Fibroblast of skin of left biceps (primary cell): ENCODE results near the gene GUCY2C.
"Not testable (repeated sequence)": the region's sequence is repeated elsewhere in the genome, so short reads cannot be mapped to it uniquely, and the experiment has no call there.

Experiments
- DNase-seq, 2 experiments: peaks; one replicate each; pipeline ENCODE4 v3.0.0-alpha.2; 2013; ENCODE audit warnings: low read depth in 2 of 2

The GUCY2C gene

DNA sequence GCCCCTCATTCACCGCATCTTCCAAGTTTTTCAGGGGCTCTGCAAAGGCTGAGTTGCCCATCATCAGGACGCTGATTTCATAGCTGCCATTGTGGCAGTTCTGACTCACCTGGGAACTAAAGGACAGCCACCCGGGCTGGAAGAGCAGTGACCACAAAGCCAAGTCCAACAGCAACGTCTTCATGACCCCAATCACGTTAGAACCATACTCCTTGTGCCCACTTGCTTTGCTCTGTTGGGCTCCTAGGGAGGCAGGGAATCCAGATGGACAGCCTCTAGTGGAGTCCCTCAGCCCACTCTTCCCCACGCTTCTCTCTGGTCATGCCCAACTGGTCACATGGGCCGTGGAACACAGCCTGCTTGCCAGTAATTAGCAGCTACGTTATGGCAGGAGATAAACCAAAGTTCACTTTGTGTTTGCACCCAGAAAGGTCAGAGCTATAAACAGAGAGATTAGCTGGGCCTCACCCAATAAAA, at the start of gene GUCY2C:
GUCY2C (minus strand) TSS at position 335 of the 477 bp plus-strand sequence; CDS start at position 184, 151 bp downstream.
- DNase-seq, result no peak

- no peak for DNase-seq
These were observed 46.7 kb upstream of the GUCY2C start for GRCh38 chr12:14743061-14743460.

DNA sequence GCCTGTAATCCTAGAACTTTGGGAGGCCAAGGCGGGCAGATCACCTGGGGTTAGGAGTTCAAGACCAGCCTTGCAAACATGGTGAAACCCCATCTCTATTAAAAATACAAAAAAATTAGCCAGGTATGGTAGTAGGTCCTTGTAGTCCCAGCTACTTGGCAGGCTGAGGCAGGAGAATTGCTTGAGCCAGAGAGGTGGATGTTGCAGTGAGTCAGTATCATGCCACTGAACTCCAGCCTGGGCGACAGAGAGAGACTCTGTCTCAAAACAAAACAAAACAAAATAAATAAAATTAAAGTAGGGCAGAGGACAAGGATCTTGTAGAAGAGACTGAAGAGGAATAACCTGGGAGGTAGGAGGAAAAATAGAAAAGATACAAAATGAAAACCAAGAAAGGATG, 45.5 kb upstream of the GUCY2C start:
- DNase-seq, result no peak

GRCh38 chr12:14741153-14741552, 44.8 kb upstream of the GUCY2C start:
- no peak for DNase-seq

DNA sequence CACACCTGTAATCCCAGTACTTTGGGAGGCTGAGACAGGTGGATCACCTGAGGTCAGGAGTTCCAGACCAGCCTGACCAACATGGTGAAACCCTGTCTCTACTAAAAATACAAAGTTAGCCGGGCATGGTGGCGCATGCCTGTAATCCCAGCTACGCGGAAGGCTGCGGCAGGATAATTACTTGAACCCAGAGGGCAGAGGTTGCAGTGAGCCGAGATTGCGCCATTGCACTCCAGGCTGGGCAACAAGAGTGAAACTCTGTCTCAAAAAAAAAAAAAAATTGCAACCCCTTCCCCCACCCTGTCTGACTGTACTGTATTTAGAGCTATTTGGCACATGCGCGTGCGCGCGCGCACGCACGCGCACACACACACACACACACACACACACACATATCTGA, 40.0 kb upstream of the GUCY2C start:
- not testable (repeated sequence) for DNase-seq

DNA sequence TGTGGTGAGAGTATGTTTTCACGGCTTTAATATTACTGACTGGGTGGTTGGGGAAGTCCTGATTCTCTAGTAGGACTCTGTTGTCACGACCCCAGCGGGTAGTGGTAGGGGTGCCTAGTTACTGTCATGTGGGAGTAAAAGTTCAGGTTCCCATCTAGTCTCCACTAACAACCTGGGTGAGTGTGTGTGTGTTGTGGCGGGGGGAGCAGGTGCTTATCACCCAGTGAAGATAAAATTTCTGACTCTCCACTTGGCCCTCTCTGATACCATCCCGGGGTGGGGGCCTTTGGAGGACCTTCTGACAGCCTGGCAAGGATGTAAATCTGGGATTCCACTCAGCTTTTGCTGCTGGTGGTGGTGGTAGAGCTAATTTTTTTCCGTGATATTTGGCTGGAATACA, 35.4 kb upstream of the GUCY2C start:
- DNase-seq, result no peak

DNA sequence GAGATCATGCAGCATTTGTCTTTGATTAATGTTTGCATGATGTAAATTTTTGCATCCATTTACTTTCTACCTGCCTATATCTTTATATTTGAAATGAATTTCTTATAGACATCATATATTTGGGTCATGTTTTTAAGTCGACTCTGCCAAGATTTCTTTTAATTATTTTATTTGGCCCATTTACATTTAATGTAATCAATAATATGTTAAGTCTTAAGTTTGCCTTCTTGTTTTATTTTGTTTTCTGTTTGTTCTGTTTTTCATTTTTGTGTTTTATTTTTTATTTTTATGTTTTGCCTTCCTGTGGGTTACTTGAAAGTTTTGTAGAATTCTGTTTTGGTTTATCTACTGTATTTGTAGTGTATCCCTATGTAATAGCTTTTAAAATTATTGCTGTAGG, 33.2 kb upstream of the GUCY2C start:
- no peak for DNase-seq

DNA sequence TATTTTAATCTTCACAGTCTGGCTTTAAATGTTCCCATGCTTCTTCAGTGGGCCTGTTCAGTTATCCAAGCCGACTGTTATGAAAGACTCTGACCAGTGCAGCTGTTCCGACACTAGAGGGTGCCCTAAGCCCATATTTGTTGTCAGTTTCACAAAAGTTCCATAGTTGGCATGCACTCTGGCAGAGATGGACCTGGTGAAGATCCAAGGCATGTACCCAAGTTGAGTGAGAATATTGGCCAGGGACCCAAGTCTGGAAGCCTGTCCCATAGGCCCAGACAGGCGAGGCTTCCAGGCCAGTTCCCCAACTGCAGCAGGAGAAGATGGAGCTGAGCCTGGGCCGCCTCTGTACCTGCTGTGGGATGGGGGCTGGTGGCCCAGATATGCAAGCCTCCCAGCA, 27.4 kb upstream of the GUCY2C start:
- DNase-seq, result no peak

DNA sequence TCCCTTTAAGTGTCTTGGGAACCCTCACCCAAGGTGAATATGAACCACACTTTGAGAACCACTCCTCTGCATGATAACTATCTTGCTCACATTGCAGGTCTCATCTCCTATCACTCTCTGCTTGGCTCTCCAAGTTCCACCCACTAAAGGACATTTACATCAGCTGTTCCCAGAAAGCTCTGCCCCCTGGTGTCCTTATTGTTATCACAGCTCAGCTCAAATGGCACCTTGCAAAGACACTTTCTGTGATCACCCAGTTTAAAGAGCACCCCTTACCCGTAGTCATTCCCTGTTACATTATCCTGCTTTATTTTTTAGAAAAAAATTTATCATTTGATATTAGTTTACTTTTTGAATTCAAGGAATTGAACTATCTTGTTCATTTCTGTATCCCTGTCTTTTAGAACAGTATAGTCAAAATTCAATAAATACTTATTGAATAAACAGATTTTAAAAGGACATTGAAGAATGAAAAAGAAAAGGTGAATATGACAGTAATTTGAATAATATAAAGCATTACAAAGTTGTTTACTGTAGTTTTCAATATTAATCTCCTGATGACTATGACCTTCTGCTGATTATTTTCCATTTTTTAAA, 20.5 kb upstream of the GUCY2C start:
- no peak for DNase-seq

DNA sequence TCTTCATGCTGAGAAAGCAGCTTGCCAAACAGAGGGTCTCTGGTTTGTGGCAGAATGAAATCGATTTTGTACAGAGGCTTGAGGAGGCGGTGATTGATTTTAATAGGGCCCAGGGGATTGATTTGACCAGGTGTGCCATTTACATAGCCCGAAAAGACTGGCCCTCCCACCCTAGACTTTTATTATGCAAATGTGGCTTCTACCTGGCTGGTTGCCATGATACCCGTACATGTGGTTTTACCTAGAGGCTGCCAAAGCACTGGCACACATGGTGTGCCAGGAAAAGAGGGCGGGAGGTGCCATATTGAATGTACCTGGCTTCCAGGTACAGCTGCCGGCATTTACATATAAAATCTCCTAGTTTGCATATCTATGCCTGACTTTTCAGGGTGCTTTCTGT, 18.0 kb upstream of the GUCY2C start:
- no peak for DNase-seq

DNA sequence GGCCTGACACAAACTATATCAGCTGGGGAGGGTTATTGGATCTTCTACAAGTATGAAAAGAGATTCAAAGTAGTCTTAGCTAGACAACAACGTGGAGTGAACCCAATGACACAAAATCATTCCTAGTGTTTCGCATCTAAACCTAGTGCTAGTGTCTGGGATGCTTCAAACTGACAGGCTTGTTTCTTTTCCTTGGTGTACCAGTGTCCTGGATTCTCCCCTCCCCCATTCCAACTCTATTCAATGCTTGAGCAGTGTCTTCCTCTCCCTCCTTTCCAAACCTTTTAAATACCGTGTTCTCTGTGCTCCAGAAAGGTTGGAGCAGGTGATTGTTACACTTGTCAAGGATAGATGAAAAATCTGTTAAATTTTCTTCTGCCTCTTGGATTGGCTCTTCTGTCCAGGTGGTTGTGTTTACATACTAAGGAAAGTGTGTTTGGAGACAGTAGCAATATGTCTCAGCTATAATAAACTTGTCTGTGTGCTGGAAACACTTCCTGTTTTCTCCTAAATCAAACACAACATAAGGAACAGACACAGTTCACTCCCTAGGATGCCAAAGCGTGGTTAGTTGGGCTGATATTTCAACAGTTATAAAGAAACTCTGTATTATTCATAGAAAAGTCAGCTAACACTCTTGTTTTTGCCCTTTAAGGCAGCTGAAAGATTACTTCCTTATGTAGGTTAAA, 14.4 kb upstream of the GUCY2C start:
- DNase-seq, result no peak

DNA sequence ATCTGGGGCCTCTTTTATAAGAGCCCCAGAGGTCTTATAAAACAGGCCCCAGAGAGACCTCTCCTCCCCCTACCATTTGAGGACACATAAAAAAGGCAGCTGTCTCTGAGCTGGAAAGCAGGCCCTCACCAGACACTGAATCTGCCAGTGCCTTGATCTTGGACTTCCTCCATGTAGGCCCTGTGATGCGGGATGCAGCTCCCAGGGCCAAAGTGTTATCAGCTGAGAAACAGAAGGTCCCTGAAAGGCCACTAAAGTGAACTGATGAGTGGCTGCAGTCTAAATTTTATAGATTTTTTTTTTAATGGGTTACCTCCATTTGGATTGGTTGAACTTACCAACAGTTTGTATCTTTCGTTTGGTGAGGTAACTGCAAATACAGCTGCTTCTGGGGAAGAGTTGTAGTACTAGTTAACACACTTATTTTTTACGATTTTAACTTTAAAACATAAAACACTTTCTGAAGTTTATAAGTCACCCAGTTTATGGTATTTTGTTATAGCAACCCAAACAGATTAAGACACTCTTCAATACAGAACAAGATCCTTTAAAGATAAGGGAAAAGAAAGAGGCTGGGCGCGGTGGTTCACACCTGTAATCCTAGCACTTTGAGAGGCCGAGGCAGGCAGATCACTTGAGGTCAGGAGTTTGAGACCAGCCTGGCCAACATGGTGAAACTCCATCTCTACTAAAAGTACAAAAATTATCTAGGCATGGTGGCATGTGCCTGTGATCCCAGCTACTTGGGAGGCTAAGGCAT, 5.6 kb upstream of the GUCY2C start:
- DNase-seq, result no peak

GRCh38 chr12:14700935-14701334, 4.5 kb upstream of the GUCY2C start:
- DNase-seq, result no peak

DNA sequence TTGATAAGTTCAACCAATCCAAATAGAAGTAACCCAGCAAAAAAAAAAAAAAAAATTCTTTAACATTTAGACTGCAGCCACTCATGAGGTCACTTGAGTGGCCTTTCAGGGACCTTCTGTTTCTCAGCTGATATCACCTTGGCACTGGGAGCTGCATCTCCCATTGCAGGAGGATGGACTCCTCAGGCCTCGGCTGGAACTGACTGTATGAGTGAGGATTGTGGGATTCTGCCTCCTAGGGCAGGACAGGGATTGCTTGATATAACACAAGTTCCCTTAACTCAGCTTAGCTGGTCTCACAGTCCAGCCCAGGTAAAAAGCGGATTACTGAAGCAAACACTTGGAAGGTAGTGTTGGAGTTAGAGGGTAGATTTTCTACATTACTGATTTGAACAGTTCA, 3.5 kb upstream of the GUCY2C start:
- DNase-seq, result no peak

DNA sequence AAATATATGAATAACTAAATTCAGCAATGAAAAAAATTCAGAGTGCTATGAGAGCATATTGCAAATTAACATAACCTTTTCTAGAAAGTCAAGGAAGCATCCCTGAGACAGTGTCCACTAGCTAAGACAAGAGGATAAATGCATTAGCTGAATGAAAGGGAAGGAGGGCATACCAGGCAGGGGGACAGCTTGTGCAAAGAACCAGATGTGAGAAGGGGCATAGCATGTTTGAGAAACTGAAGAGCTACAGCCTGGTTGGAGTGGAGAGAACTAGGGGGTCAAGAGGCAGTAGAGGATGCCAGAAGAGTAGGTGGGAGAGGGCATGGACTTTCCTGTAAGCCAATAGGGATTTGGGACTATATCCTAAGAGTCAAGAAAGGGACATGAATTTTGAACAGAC, 2.2 kb upstream of the GUCY2C start:
- DNase-seq, result no peak

DNA sequence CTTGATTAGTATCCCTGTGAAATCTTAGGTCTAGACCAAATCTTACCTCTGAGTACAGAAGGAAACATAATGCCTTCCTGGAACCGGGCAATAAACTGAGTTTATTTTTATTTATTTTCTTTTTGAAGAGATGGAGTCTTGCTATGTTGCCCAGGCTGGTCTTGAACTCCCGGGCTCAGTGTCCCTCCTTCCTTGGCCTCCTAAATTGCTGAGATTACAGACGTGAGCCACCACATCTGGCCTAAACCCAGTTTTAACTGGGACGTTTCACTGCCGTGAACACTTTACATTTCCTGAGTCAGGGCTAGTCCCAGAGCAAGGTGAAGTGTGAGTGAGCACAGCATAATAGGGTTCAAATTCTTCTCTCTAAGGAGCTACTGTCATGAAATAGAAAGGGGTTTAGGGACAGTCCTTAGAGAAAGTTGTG, 671 bp downstream of the GUCY2C start:
- no peak for DNase-seq

GRCh38 chr12:14694970-14695369, 1.4 kb downstream of the GUCY2C start:
- no peak for DNase-seq

DNA sequence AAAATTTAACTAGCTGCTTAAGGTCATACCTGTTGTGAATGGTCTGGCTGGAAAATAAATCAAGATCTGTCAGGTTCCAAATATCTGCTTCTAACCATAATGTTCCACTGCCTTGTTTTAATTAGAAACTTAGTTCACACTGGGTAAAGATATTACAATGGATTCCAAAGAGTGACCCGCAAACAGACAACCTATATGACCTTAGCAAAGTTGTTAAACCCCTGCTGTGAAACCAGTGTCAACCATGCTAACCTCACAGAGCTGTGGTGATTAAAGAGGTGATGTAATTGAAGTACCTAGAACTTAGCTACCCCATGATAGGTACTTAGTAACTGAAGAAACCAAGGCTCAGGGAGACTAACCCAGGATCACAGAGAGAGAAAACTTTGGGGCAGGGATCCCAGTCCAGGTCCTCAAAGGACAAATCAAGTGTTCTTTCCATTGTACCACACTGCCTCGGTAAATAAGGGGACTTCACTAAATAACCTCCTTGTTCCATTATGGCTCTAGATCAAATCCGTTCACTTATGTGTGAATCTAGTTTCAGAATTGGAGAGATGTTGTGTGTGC, 2.2 kb downstream of the GUCY2C start:
- DNase-seq, result no peak

DNA sequence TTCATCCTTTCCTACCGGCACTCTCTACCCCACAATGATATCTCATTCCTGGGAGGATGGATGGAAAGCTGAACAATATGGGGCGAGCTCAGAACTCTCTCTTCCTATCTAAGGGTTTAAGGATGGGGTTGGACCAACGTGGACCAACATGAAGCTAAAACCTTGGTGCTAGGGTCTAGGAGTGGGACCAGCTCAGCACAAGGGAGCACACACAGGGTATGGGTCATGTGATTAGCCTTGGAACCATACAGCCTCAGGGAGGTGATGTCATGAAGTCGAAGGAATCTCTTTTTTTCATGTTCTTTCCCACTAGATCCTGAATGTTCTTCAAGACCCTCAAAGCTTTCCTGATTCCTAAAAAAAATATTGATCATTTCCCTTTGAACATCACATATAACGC, 3.3 kb downstream of the GUCY2C start:
- no peak for DNase-seq

DNA sequence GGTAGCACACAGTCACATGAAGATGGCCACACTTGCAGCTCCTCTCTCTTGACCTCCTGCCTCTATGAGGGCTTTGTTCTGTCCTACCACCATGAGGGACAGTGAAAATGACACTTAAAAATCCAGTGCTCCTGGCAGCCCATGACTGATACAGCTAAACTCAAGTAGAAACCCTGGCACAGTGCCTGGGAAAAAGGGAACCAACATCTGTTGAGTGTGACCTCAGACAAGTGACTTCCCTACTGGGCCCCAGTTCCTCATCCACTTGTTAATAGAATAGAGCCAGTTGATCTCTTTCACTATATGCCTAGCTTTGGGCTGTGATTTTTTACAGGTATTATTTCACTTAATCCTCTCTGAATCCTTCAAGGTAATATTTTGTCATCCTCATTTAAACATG, 4.8 kb downstream of the GUCY2C start:
- DNase-seq, result no peak

GRCh38 chr12:14689996-14690395, 6.4 kb downstream of the GUCY2C start:
- DNase-seq, result no peak

- no peak for DNase-seq
These were observed 7.3 kb downstream of the GUCY2C start for GRCh38 chr12:14689144-14689543.

GRCh38 chr12:14682231-14682630, 14.2 kb downstream of the GUCY2C start:
- not testable (repeated sequence) for DNase-seq
